Measurements from ENCODE around the gene GPR78.
A peak's percentile ranks its signal among the peaks of the same experiment; 100 is the strongest.

GPR78 gene

GRCh38 chr4:8601086-8601485 lies 20.9 kb downstream of the GPR78 start:
- no peak for DNase-seq

GRCh38 chr4:8601556-8601955 lies 21.4 kb downstream of the GPR78 start:
- DNase-seq = no peak

- DNase-seq = no peak
Measured at GRCh38 chr4:8602686-8603430, 22.7 kb downstream of the GPR78 start.

GRCh38 chr4:8603931-8604330 lies 23.7 kb downstream of the GPR78 start:
- DNase-seq = no peak

GRCh38 chr4:8605289-8605688 lies 25.1 kb downstream of the GPR78 start:
- no peak for DNase-seq

- no peak for DNase-seq
Measured at GRCh38 chr4:8606476-8606875, 26.3 kb downstream of the GPR78 start.

GRCh38 chr4:8606966-8607365 lies 26.8 kb downstream of the GPR78 start:
- no peak for DNase-seq

- peak in 2 of 3 experiments; percentile 16 to 30 for DNase-seq
Measured at GRCh38 chr4:8607603-8608481, 27.6 kb downstream of the GPR78 start.

GRCh38 chr4:8608714-8609391 lies 28.7 kb downstream of the GPR78 start:
- DNase-seq = no peak

GRCh38 chr4:8609406-8609805 lies 29.2 kb downstream of the GPR78 start:
- no peak for DNase-seq

GRCh38 chr4:8609824-8610350 lies 29.7 kb downstream of the GPR78 start:
- DNase-seq = no peak

GRCh38 chr4:8610858-8611616 lies 30.8 kb downstream of the GPR78 start:
- no peak for DNase-seq

- no peak for DNase-seq
Measured at GRCh38 chr4:8612646-8613045, 32.5 kb downstream of the GPR78 start.

- DNase-seq = no peak
Measured at GRCh38 chr4:8613421-8614364, 33.5 kb downstream of the GPR78 start.

- DNase-seq = no peak
Measured at GRCh38 chr4:8614365-8615193, 34.4 kb downstream of the GPR78 start.

GRCh38 chr4:8615366-8615765 lies 35.2 kb downstream of the GPR78 start:
- DNase-seq = no peak

GRCh38 chr4:8615921-8616787 lies 36.0 kb downstream of the GPR78 start:
- DNase-seq = no peak

- DNase-seq = no peak
Measured at GRCh38 chr4:8616831-8617230, 36.6 kb downstream of the GPR78 start.

GRCh38 chr4:8617486-8618040 lies 37.4 kb downstream of the GPR78 start:
- DNase-seq = no peak
